Mesenchymal stem cell (in vitro differentiated cells and primary cell): ENCODE measurements around the gene SHC3. TPM values are rescaled to one million over a fixed set of nuclear protein-coding genes. Genes with fewer than 3 reads are reported as not detected.
A peak's percentile ranks its signal among the peaks of the same experiment; 100 is the strongest.

ENCODE experiments used
- DNase-seq: peaks from one replicate; pipeline ENCODE4 v3.0.0-alpha.2; 2013
- H2AFZ ChIP-seq: one replicate; pipeline ENCODE4 v1.6.1; 2013; ENCODE audit warnings: low read depth, mild to moderate bottlenecking, control low read depth, inconsistent platforms, low read length, moderate library complexity
- H2AK5ac ChIP-seq: 2 replicates; pipeline ENCODE4 v1.6.1; 2013; ENCODE audit warnings: low read length, moderate library complexity, mild to moderate bottlenecking, inconsistent platforms; ENCODE audit not compliant: severe bottlenecking
- H2BK120ac ChIP-seq: one replicate; pipeline ENCODE4 v1.6.1; 2013; ENCODE audit warnings: low read depth, mild to moderate bottlenecking, inconsistent platforms, low read length, moderate library complexity
- H2BK12ac ChIP-seq, 2 experiments: one replicate each; pipeline ENCODE4 v1.6.1; 2013; ENCODE audit warnings: inconsistent platforms in 2 of 2, low read length in 2 of 2, mild to moderate bottlenecking in 2 of 2, moderate library complexity in 2 of 2, control low read depth in 1 of 2
- H2BK15ac ChIP-seq: one replicate; pipeline ENCODE4 v1.6.1; 2013; ENCODE audit warnings: mild to moderate bottlenecking, low read depth, inconsistent platforms; ENCODE audit not compliant: poor library complexity, severe bottlenecking
- H2BK5ac ChIP-seq: 2 replicates; pipeline ENCODE4 v1.6.1; 2013; ENCODE audit warnings: low read depth, mild to moderate bottlenecking, low read length, control low read depth, inconsistent platforms; ENCODE audit not compliant: poor library complexity, severe bottlenecking
- H3K14ac ChIP-seq, 2 experiments: one replicate each; pipeline ENCODE4 v1.6.1; 2013; ENCODE audit warnings: inconsistent platforms in 2 of 2, low read length in 2 of 2, control low read depth in 1 of 2, mild to moderate bottlenecking in 1 of 2, moderate library complexity in 1 of 2
- H3K18ac ChIP-seq, 2 experiments: one replicate each; pipeline ENCODE4 v1.6.1; 2013; ENCODE audit warnings: inconsistent platforms in 2 of 2, low read length in 2 of 2, control low read depth in 1 of 2, low read depth in 1 of 2, mild to moderate bottlenecking in 1 of 2
- H3K23ac ChIP-seq, 2 experiments: one replicate each; pipeline ENCODE4 v1.6.1; 2013; ENCODE audit warnings: inconsistent platforms in 2 of 2, low read length in 2 of 2, mild to moderate bottlenecking in 2 of 2, moderate library complexity in 2 of 2, control low read depth in 1 of 2
- H3K27ac ChIP-seq: 2 replicates; pipeline ENCODE4 v1.5.1; 2013; ENCODE audit warnings: mild to moderate bottlenecking, moderate library complexity, low read length, control low read depth, inconsistent platforms; ENCODE audit not compliant: poor library complexity, severe bottlenecking
- H3K27me3 ChIP-seq, 2 experiments: 2 replicates each; pipeline versions ENCODE4 v1.6.1 to v1.7.0; 2013; ENCODE audit warnings: low read length in 2 of 2, mild to moderate bottlenecking in 2 of 2, moderate library complexity in 2 of 2, control low read depth in 1 of 2, inconsistent platforms in 1 of 2; ENCODE audit not compliant: control insufficient read depth in 1 of 2, insufficient read depth in 1 of 2
- H3K36me3 ChIP-seq, 2 experiments: 2 replicates each; pipeline versions ENCODE4 v1.6.1 to v1.7.0; 2013; ENCODE audit warnings: low read length in 2 of 2, control low read depth in 1 of 2, inconsistent platforms in 1 of 2, low read depth in 1 of 2, mild to moderate bottlenecking in 1 of 2; ENCODE audit not compliant: insufficient read depth in 2 of 2, control insufficient read depth in 1 of 2
- H3K4ac ChIP-seq, 2 experiments: one replicate each; pipeline ENCODE4 v1.6.1; 2013; ENCODE audit warnings: inconsistent platforms in 2 of 2, low read length in 2 of 2, mild to moderate bottlenecking in 2 of 2, moderate library complexity in 2 of 2, control low read depth in 1 of 2, low read depth in 1 of 2
- H3K4me1 ChIP-seq: 2 replicates; pipeline ENCODE4 v1.6.1; 2013; ENCODE audit warnings: low read depth, low read length, control low read depth; ENCODE audit not compliant: control insufficient read depth, insufficient read depth
- H3K4me2 ChIP-seq: 2 replicates; pipeline ENCODE4 v1.6.1; 2013; ENCODE audit warnings: low read length, mild to moderate bottlenecking, inconsistent platforms; ENCODE audit not compliant: poor library complexity, severe bottlenecking
- H3K4me3 ChIP-seq, 2 experiments: 2 replicates each; pipeline versions ENCODE4 v1.5.1 to v1.7.0; 2013; ENCODE audit warnings: low read length in 2 of 2, mild to moderate bottlenecking in 2 of 2, control low read depth in 1 of 2, low read depth in 1 of 2; ENCODE audit not compliant: insufficient read depth in 1 of 2
- H3K79me1 ChIP-seq: replicated peaks from 2 replicates; pipeline ENCODE4 v1.6.1; 2013; ENCODE audit warnings: mild to moderate bottlenecking, control low read depth, low read length, inconsistent platforms; ENCODE audit not compliant: poor library complexity, severe bottlenecking
- H3K9ac ChIP-seq: 2 replicates; pipeline ENCODE4 v1.7.0; 2013; ENCODE audit warnings: mild to moderate bottlenecking, low read length, moderate library complexity
- H3K9me3 ChIP-seq: 2 replicates; pipeline ENCODE4 v1.7.0; 2013; ENCODE audit warnings: mild to moderate bottlenecking, low read length; ENCODE audit not compliant: control insufficient read depth
- H4K8ac ChIP-seq: one replicate; pipeline ENCODE4 v1.6.1; 2013; ENCODE audit warnings: inconsistent platforms, mild to moderate bottlenecking, low read length, moderate library complexity
- H4K91ac ChIP-seq: one replicate; pipeline ENCODE4 v1.6.1; 2013; ENCODE audit warnings: mild to moderate bottlenecking, low read length, inconsistent platforms
- WGBS: methylation state at CpG from one replicate; pipeline ENCODE4 v1.1.7; 2013; ENCODE audit warnings: mixed read lengths; 5-methylcytosine and 5-hydroxymethylcytosine counted together
- polyA plus RNA-seq, 2 experiments: library from polyadenylated mRNA; stranded (reverse); fragments of 200-250 nt; gene quantifications; one replicate each; pipeline ENCODE4 v1.2.3, GENCODE V29; 2013

Gene SHC3, protein sequence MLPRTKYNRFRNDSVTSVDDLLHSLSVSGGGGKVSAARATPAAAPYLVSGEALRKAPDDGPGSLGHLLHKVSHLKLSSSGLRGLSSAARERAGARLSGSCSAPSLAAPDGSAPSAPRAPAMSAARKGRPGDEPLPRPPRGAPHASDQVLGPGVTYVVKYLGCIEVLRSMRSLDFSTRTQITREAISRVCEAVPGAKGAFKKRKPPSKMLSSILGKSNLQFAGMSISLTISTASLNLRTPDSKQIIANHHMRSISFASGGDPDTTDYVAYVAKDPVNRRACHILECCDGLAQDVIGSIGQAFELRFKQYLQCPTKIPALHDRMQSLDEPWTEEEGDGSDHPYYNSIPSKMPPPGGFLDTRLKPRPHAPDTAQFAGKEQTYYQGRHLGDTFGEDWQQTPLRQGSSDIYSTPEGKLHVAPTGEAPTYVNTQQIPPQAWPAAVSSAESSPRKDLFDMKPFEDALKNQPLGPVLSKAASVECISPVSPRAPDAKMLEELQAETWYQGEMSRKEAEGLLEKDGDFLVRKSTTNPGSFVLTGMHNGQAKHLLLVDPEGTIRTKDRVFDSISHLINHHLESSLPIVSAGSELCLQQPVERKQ
- 3.0 TPM for polyA plus RNA-seq (2013, experiment 1 of 2)
- 3.1 TPM for polyA plus RNA-seq (2013, experiment 2 of 2)

DNA sequence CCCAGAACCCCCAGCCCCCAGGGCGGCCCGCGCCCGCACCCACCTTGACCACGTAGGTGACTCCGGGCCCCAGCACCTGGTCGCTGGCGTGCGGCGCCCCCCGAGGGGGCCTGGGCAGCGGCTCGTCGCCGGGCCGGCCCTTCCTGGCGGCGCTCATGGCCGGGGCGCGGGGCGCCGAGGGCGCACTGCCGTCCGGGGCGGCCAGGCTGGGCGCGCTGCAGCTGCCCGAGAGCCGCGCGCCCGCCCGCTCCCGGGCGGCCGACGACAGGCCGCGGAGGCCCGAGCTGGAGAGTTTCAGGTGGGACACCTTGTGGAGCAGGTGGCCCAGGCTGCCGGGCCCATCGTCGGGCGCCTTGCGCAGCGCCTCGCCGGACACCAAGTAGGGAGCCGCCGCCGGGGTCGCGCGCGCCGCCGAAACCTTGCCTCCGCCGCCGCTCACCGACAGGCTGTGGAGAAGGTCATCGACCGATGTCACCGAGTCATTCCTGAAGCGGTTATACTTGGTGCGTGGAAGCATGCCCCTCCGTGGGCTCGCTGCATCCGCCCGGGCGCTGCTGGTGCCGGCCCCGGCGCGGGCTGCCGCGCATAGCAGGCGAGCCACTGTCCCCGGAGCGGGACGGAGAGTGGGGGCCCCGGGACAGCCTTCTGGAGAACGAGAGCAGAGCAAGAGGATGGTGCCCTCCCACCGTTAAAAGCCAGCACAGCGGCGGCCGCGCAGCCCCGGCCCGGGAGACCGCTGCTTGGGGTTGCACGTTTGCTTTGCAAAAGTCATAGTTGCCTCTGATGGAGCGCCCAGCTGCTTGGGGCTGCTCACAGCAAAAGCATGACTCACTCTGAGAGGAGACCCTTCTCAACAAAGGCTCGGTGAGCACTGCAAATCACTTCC, at the start of gene SHC3:
TSS of gene SHC3 (minus strand) at position 875 of the 886 bp plus-strand sequence. CDS start at position 517, 358 bp downstream.
- H4K8ac ChIP-seq, result peak within 1 kb of the TSS; percentile 78
- under 1% methylated on average over 96 of the region's 96 CpGs for WGBS
- H3K9me3 ChIP-seq, result no peaks in the 10 kb centered on the region
- peak within 1 kb of the TSS; percentile 100 for H2BK15ac ChIP-seq
- peak within 1 kb of the TSS; percentile 54 to 63 for H3K4ac ChIP-seq
- no peaks in the 10 kb centered on the region for H3K36me3 ChIP-seq
- peak within 1 kb of the TSS; percentile 67 for H4K91ac ChIP-seq
- H3K4me2 ChIP-seq, result peak within 1 kb of the TSS; percentile 98
- H3K23ac ChIP-seq, result no peak within 1 kb of the TSS
- H2BK120ac ChIP-seq, result peak within 1 kb of the TSS; percentile 80
- peaks cover 19% of the 10 kb centered on the region for H3K4me1 ChIP-seq
- no peak within 1 kb of the TSS for H2BK5ac ChIP-seq
- peaks cover 13% of the 10 kb centered on the region for H3K79me1 ChIP-seq
- peak within 1 kb of the TSS; percentile 77 for H3K9ac ChIP-seq
- H3K4me3 ChIP-seq, result peak within 1 kb of the TSS; percentile 74 to 79
- H2BK12ac ChIP-seq, result peak within 1 kb of the TSS; percentile 42 to 90
- peak within 1 kb of the TSS in 1 of 2 experiments; percentile 94 for H3K14ac ChIP-seq
- peak within 1 kb of the TSS; percentile 86 for H3K27ac ChIP-seq
- H2AK5ac ChIP-seq, result no peak within 1 kb of the TSS
- H3K18ac ChIP-seq, result peak within 1 kb of the TSS; percentile 94 to 97
- peak within 1 kb of the TSS; percentile 83 for H2AFZ ChIP-seq
- H3K27me3 ChIP-seq, result no peaks in the 10 kb centered on the region
- DNase-seq, result peak; percentile 60

DNA sequence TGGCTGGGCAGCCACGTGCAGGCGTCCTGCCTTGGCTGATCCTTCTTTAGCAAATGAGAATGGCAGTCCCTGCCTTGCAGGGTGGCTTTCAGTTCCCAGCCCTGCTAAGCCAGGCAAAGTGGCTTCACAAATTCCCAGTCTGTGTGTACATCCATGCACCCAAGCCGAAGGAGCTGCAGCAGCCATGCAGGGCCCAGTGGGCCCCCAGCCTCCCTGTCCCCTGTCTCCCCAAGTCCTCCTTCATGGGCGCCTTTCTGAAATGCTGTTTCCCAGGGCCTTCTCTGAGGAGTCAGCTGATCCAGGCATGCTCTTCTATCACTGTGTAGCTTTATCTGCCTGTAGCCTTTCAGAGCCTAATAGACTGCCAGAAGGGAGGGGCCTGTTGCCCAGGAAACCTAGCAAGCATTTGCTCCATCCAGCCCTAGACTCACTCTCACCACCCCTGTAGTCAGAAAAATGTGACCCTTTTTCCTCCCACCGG, 47.4 kb upstream of the SHC3 start:
- WGBS, result 58% methylated on average over 5 of the region's 5 CpGs
- H3K4me1 ChIP-seq, result no peaks in the 10 kb centered on the region

DNA sequence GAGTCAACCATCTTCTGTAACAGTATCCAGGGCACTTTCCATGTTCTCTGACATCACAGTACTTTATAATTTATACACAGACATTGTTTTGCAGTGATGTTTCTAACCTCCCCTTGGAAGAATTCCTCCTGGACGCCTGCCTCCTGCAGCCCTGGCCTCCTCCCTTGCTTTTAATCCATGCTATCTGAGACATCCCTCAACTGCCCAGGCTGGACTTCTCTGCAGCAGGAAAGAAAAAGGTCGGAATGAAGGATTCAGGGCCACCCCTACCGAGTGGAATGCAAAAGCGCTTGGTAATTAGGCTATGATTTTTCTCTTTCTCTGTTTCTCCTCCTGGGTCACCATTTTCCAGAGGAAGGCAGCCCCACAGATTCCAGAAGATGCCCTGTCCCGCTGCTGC, 47.0 kb upstream of the SHC3 start:
- Histone ChIP-seq H3K36me3 (no peaks in the 10 kb centered on the region), H3K4me1 (no peaks in the 10 kb centered on the region), H3K4me2 (no peak overlapping the region), H2BK15ac (no peak overlapping the region), H3K18ac (no peak overlapping the region), H3K23ac (no peak overlapping the region), H2BK120ac (no peak overlapping the region), H2AFZ (no peak overlapping the region), H4K8ac (no peak overlapping the region), H3K79me1 (no peaks in the 10 kb centered on the region), H2BK5ac (no peak overlapping the region), H3K4me3 (no peak overlapping the region), H2BK12ac (no peak overlapping the region), H3K27me3 (peaks cover 0 to 22% of the 10 kb centered on the region in 2 experiments), H3K9ac (no peak overlapping the region), H3K4ac (no peak overlapping the region), H4K91ac (no peak overlapping the region), H3K27ac (no peak overlapping the region), H3K9me3 (no peaks in the 10 kb centered on the region), H3K14ac (no peak overlapping the region), H2AK5ac (no peak overlapping the region)
- 71% methylated on average over 5 of the region's 5 CpGs for WGBS
- DNase-seq, result no peak

More for the DNA sequence above, 47.4 kb upstream of the SHC3 start:
- Histone ChIP-seq H3K4me2 (no peak overlapping the region), H3K14ac (no peak overlapping the region), H3K27ac (no peak overlapping the region), H2AK5ac (no peak overlapping the region), H2AFZ (no peak overlapping the region), H2BK120ac (no peak overlapping the region), H3K9me3 (no peaks in the 10 kb centered on the region), H3K27me3 (peaks cover 0 to 21% of the 10 kb centered on the region in 2 experiments), H3K23ac (no peak overlapping the region), H3K18ac (no peak overlapping the region), H3K36me3 (no peaks in the 10 kb centered on the region), H3K4me3 (no peak overlapping the region), H2BK5ac (no peak overlapping the region), H3K9ac (no peak overlapping the region), H2BK12ac (no peak overlapping the region), H2BK15ac (no peak overlapping the region), H3K4ac (no peak overlapping the region), H4K8ac (no peak overlapping the region), H4K91ac (no peak overlapping the region), H3K79me1 (no peaks in the 10 kb centered on the region)
- DNase-seq, result peak; percentile 34
